Limb (tissue), 2 donors: ENCODE data around the gene PTPN6.

ENCODE experiments used
- DNase-seq, 2 donors: peaks; one replicate each; pipeline ENCODE4 v3.0.0-alpha.2; 2016; ENCODE audit errors: extremely low spot score in 2 of 2

PTPN6 gene

DNA sequence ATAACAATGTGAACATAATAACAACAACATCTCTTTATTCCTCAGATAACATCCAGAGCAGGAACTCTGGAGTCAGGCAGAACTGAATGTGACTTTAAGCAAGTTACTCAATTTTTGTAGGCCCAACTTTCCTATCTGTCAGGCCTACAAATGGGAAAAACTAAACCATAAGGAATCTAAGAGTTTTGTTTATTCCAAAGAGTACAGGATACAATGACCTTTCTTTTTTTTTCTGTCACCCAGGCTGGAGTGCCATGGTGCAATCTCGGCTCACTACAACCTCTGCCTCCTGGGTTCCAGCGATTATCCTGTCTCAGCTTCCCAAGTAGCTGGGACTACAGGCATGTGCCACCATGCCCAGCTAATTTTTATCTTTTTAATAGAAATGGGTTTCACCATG is 57.7 kb downstream of the PTPN6 start:
- no peak for DNase-seq

GRCh38 chr12:7009512-7009911 is 58.4 kb downstream of the PTPN6 start:
- DNase-seq: no peak
